NT2/D1 (cell line): ENCODE measurements around the gene MAP1LC3B.

Source experiments
- DNase-seq: peaks from one replicate; pipeline ENCODE4 v3.0.0-alpha.2; 2011; ENCODE audit warnings: low read depth, low spot score
- H3K27me3 ChIP-seq: 2 replicates; pipeline ENCODE4 v1.6.0; 2011; ENCODE audit warnings: mild to moderate bottlenecking; ENCODE audit not compliant: insufficient read length, insufficient read depth
- H3K36me3 ChIP-seq: 2 replicates; pipeline ENCODE4 v1.6.1; 2011; ENCODE audit warnings: mild to moderate bottlenecking, low read length, mixed read lengths; ENCODE audit not compliant: insufficient read depth, insufficient read length
- H3K4me1 ChIP-seq: 2 replicates; pipeline ENCODE4 v1.5.1; 2011; ENCODE audit not compliant: insufficient read depth, insufficient read length
- H3K4me3 ChIP-seq: 2 replicates; pipeline ENCODE4 v1.5.1; 2011; ENCODE audit warnings: low read depth; ENCODE audit not compliant: insufficient read length
- H3K9ac ChIP-seq: 2 replicates; pipeline ENCODE4 v1.6.0; 2011; ENCODE audit warnings: low read depth; ENCODE audit not compliant: insufficient read length
- H3K9me3 ChIP-seq: 2 replicates; pipeline ENCODE4 v1.5.1; 2011; ENCODE audit warnings: mild to moderate bottlenecking, low read length; ENCODE audit not compliant: insufficient read depth
- SUZ12 ChIP-seq: IDR thresholded peaks from 2 replicates; pipeline ENCODE4 v1.6.1; 2011; ENCODE audit not compliant: insufficient read length, insufficient read depth; ENCODE audit errors: extremely low read depth
- YY1 ChIP-seq: IDR thresholded peaks from 2 replicates; pipeline ENCODE4 v1.6.1; 2011; ENCODE audit not compliant: insufficient read length, insufficient read depth
- ZNF274 ChIP-seq: IDR thresholded peaks from 2 replicates; pipeline ENCODE4 v1.6.1; 2011; ENCODE audit warnings: mild to moderate bottlenecking, low read depth, low read length

The MAP1LC3B gene

DNA sequence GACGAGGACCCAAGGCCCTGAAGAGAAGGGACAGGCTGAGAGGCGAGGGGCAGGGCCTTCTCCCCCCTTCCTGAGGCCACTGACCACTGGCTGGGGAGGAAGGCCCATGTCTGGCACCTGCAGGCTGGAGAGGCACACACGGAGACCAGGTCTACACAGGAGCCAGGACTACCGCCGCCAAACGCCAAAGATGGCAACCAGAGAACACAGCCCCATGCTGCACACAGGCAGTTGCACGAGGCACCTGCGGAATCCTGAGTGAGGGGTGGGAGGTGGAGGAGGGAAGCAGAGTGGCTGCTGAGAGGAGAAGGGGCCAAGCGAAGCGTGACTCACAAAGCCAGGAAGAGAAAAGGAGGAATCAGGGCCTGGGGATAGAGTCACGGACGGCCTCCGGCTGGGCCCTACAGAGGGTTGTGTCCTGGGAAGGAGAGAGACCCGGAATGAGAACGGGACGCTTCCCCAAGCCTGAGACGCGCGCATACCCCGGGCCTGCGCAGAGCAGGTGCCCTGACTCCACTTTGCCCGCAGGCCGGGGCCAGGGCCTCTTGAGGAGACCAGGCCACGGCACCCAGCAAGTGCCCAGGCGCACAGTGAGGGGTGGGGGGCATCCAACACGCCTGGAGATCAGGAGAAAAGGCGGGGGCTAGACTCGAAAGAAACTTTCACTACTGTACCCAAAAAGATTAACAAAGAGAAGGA, 46.3 kb upstream of the MAP1LC3B start:
- TF ChIP-seq YY1 (no peak), ZNF274 (no peak), SUZ12 (no peak)
- H3K36me3 ChIP-seq: peaks cover 59% of the 10 kb centered on the region
- no peak overlapping the region for H3K9ac ChIP-seq
- no peak for DNase-seq
- no peak overlapping the region for H3K4me3 ChIP-seq
- no peaks in the 10 kb centered on the region for H3K27me3 ChIP-seq
- H3K9me3 ChIP-seq: no peaks in the 10 kb centered on the region
- H3K4me1 ChIP-seq: peaks cover 13% of the 10 kb centered on the region

DNA sequence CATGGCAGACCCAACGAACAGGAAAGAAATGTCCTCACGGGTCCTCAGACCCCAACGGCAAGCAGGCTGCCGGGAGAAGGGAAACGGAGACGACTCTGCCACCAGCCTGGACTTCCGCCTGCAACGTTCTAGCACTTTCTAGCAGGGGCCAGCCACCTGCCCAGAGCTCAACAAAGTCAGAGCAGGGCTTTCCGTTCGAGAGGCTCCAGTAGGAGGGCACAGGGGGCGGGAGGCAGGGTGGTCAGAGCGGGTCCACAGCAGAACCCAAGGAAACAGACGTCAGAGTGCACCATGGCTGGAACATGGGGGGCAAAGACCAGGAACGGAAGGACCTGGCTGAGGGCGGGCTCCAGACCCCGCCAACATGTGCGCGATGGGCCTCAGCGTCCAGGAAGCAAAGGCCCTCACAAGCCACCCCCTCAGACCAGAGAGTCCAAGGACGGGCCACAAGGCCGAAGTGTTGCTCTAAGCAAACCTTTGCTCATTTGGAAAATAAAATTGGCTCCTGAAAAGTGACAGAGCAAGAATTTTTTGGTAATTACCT, 45.5 kb upstream of the MAP1LC3B start:
- no peak for DNase-seq
- H3K36me3 ChIP-seq: peaks cover 58% of the 10 kb centered on the region
- no peaks in the 10 kb centered on the region for H3K27me3 ChIP-seq
- TF ChIP-seq SUZ12: no peak
- TF ChIP-seq YY1: no peak
- TF ChIP-seq ZNF274: no peak
- H3K9me3 ChIP-seq: no peaks in the 10 kb centered on the region
- no peak overlapping the region for H3K4me3 ChIP-seq
- H3K4me1 ChIP-seq: peaks cover 13% of the 10 kb centered on the region
- no peak overlapping the region for H3K9ac ChIP-seq

GRCh38 chr16:87347932-87348615, 44.1 kb upstream of the MAP1LC3B start:
- H3K9me3 ChIP-seq: no peaks in the 10 kb centered on the region
- H3K27me3 ChIP-seq: no peaks in the 10 kb centered on the region
- H3K4me3 ChIP-seq: no peak overlapping the region
- peaks cover 13% of the 10 kb centered on the region for H3K4me1 ChIP-seq
- no peak for DNase-seq
- TF ChIP-seq YY1 (no peak), ZNF274 (no peak), SUZ12 (no peak)
- H3K36me3 ChIP-seq: peaks cover 49% of the 10 kb centered on the region
- no peak overlapping the region for H3K9ac ChIP-seq

- no peak for DNase-seq
- H3K9me3 ChIP-seq: no peaks in the 10 kb centered on the region
- no peak overlapping the region for H3K4me3 ChIP-seq
- no peaks in the 10 kb centered on the region for H3K27me3 ChIP-seq
- peaks cover 8% of the 10 kb centered on the region for H3K4me1 ChIP-seq
- no peak overlapping the region for H3K9ac ChIP-seq
- TF ChIP-seq ZNF274 (no peak), YY1 (no peak), SUZ12 (no peak)
- H3K36me3 ChIP-seq: peaks cover 48% of the 10 kb centered on the region
Observed at GRCh38 chr16:87348616-87349157, 43.4 kb upstream of the MAP1LC3B start.

DNA sequence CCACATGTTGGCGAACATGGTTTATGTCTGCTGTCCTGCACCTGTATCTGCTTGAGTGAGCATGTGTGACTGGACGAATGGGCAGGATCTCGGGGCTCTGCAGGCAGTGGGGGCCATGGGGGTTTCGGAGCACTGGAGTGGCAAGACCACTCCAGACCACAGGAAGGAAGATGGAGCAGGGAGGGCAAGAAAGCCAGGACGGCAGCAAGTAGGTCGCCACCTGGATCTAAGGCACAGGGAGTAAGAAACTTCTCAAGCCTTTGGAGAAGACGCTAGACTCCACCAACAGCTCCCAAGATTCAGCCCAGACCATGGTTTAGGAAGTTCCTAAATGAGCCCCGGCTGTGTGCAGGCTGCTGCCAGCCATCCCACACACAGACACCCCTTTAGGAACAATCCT, 42.1 kb upstream of the MAP1LC3B start:
- Histone ChIP-seq H3K4me1 (peaks cover 8% of the 10 kb centered on the region), H3K4me3 (no peak overlapping the region), H3K9ac (no peak overlapping the region), H3K36me3 (peaks cover 49% of the 10 kb centered on the region), H3K9me3 (no peaks in the 10 kb centered on the region), H3K27me3 (no peaks in the 10 kb centered on the region)
- no peak for DNase-seq
- no peak for TF ChIP-seq SUZ12
- TF ChIP-seq YY1: no peak
- no peak for TF ChIP-seq ZNF274

DNA sequence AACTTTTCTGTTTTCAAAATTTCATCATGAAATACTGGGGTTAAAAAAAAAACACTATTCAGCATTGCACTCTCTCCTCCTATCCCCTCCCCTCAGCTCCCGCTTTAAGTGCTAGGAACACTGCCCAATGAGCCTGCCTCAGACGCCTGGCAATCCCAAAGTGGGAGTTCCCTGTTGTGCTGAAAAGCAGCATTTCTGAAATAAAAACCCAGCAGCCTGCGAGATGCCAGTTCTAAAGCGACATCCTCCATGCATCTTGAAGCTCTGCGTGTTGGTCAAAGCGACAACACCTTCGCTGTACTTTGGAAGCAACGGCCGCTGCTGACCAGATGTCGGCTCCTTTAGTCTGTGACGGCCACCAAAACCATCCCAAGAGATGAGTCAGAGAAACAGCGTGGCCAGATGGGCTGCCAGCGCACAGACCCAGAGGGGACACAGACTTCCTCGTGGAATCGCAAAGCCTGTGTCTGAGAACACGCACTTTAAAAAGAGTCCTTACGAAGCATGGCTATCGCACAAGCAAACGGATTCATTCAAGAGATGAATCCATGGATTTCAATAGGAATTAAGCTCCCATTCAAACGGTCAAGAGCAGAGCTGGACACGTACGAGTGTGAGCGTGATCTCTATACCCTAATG, 41.3 kb upstream of the MAP1LC3B start:
- peaks cover 43% of the 10 kb centered on the region for H3K36me3 ChIP-seq
- DNase-seq: no peak
- H3K9ac ChIP-seq: no peak overlapping the region
- TF ChIP-seq ZNF274: no peak
- TF ChIP-seq SUZ12: no peak
- no peak for TF ChIP-seq YY1
- no peaks in the 10 kb centered on the region for H3K27me3 ChIP-seq
- peaks cover 10% of the 10 kb centered on the region for H3K4me1 ChIP-seq
- H3K9me3 ChIP-seq: no peaks in the 10 kb centered on the region
- H3K4me3 ChIP-seq: no peak overlapping the region

DNA sequence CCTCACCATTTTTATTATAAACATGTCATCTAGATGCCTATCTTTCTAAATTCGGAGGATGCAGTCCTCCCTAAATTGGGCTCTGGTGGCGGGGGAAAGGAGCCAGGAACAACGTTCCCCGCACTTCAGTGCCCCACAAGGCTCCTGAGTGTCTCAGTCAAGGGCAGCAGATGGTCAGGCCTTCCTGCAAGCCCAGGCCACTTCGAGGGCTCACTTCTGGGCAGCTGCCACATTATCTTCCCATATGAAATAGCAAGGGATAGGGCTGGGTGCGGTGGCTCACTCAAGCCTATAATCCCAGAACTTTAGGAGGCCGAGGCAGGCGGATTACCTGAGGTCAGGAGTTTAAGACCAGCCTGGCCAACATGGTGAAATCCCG, 40.8 kb upstream of the MAP1LC3B start:
- Histone ChIP-seq H3K4me3 (no peak overlapping the region), H3K9me3 (no peaks in the 10 kb centered on the region), H3K27me3 (no peaks in the 10 kb centered on the region), H3K4me1 (peaks cover 10% of the 10 kb centered on the region), H3K9ac (no peak overlapping the region), H3K36me3 (peaks cover 44% of the 10 kb centered on the region)
- DNase-seq: no peak
- no peak for TF ChIP-seq YY1
- no peak for TF ChIP-seq SUZ12
- no peak for TF ChIP-seq ZNF274
